GM19452 (cell line): ENCODE data around the gene COL5A1.

Experiments used
- ATAC-seq: cut with Tn5 transposase; IDR thresholded peaks from one replicate; pipeline ENCODE4 v1.9.1; 2021; ENCODE audit not compliant: unreplicated experiment

Gene COL5A1

DNA sequence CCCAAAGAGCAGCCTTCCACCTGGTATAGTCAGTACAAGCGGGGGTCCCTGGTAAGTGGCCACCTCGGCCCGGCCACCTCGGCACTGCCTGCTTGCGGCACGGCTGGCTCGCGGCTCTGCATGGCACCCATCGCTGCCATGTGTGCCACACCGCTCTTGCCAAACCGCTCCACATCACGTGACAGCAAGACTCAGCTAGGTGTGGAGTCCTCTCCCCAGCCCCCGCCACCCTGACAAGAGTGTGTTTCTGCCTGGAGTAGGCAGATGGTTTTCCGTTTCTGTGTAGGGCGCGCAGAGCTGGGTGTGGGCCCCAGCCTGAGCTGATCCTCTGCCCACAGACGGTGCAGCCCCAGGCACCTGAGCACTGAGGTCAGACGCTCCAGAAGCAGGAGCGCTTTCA, 188.5 kb downstream of the COL5A1 start:
- ATAC-seq = no peak

DNA sequence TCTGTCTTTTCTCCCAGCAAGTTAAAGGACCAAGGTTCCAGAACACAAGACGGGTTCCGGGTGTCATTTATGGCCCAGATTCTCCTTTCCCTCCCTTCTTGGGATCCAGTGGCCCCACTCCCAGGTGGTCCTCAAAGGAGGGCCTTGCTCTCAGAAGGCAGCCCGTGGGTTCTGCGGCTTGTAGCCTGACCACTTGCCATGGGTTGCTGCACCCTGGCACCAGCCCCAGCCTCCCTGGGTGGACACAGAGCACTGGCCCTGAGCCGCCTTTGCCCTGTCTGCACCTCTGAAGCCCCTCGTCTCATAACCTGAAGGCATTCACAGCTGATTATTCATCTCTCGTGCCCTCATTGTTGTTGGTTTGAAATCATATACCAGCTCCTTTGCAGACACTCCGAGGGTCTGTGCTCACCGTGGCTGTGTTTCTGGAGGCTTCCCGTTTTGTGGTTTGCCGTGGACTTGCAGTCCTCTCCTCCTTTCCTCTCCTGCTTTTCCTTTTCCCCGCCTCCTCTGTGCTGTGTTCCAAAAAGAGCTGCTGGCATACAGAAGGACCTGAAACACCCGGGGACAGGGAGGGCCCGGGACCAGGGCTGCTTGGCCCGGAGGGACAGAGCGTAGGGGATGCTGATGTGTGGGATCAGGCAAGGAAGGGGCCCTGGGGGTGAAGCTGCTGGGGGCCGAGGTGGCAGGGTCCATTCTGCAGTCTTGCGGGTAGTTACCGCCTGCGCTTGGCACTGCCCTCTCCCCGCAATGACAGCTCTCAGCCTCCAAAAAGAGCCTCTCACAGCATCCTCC, 189.5 kb downstream of the COL5A1 start:
- ATAC-seq = no peak

DNA sequence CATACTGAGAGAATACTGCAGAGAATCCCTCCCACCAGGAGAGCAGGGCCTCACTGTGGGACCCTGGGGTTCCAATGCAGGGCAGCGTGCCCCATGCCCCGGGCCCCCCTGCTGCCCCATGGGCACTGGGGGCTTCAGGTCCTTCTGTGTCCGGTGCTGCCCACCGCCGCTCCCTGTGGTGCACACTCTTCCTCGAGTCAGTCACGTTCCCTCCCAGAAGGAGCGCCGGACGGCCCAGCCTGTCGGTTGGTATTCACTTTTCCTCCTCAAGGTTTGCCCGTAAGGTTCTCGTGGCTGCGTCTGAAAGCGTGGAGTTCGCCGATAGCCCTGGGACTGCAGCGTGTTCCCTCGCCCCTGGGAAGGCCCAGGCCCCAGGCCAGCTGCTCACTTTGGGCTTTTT, 190.9 kb downstream of the COL5A1 start:
- ATAC-seq = no peak

DNA sequence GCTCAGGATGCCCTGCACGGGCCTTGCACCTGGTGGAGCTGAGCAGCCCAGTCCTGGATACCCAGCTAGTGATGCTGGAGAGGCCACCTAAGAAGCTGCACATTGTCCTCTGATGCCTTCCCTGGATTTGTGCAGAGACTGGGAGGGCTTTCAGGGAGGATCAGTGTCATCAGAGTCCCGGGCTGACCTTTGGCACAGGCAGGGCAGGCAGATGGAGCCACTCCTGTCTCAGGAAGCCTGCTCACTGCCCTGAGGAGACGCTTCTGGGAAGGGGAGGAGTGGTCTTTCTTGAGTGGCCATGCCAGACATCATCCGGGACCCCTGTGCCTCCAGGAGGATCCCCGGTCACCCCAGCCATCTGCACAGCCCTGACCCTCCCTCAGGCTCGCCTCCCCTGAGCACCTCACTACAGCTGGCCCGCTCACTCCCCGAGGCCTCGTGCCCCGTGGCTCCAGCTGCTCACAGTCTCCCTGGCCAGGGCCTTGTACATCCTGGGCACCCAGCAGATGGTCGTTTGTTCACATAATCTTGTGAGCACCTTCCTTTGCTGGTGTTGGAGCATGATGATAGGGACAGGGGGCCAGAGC, 191.8 kb downstream of the COL5A1 start:
- no peak for ATAC-seq

DNA sequence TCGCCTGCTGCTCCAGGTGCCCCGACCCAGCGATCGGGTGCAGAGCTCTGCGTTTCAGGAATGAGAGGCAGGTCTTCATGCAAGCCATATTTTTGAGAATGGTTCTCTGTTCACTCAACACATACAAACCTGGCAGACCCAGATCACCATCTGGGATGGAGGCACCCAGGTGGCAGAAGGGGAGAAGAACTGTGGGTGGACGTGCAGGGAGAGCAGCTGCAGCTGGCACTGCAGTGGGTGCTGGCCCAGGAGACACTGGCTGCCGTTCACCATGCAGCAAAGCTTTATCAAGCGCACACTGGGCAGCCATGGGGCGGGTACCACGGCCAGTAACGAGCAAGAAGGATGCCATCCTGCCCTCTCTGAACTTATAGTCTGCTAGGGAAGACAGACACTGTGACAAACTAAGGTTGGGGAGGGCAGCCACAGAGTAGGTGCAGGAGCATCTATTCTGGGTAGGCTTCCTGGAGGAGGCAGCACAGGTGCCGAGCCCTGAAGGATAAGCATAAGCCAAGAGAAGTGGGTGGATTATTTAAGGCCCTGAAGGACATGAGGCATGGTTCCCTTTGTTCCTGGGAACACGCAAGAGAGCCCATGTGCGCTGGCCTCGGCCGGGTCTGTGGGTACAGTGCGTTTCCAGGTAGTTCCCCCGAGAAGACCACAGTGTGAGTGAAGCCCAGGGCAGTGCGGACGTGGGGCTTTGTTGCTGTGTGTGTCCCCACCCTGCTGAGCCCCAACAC, 192.8 kb downstream of the COL5A1 start:
- no peak for ATAC-seq

DNA sequence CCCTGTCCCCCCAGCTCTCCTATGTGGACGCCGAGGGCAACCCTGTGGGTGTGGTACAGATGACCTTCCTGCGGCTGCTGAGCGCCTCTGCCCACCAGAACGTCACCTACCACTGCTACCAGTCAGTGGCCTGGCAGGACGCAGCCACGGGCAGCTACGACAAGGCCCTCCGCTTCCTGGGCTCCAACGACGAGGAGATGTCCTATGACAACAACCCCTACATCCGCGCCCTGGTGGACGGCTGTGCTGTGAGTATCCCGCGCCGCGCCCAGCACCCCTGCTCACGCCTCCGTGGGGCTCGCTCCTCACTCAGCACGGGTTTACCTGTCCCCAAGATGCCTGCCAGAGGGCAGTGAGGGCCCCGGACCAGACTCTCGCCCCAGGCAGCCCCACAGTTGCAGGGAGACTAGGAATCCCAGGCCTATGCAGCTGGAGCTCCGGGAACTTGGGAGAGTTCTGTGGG, 193.4 kb downstream of the COL5A1 start:
- no peak for ATAC-seq

DNA sequence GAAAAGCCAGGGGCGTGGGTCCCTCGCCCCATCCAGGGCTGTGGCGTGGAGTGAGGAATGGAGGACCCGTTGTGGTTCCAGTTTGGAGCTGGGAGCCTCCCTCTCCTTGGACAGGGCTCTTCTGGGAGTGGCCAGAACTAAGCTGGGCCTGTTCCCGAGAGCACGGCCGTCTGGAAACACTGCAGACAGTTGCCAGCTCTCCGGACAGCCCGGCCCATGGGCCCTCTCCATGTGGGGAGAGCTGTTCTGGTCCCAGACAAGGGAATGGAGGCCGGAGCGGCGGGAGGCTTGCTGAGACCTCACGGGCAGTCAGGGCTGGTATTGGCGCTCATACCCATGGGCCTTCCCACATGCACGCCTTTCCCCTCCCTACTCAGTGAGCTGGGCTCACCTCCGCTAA, 193.8 kb downstream of the COL5A1 start:
- no peak for ATAC-seq

DNA sequence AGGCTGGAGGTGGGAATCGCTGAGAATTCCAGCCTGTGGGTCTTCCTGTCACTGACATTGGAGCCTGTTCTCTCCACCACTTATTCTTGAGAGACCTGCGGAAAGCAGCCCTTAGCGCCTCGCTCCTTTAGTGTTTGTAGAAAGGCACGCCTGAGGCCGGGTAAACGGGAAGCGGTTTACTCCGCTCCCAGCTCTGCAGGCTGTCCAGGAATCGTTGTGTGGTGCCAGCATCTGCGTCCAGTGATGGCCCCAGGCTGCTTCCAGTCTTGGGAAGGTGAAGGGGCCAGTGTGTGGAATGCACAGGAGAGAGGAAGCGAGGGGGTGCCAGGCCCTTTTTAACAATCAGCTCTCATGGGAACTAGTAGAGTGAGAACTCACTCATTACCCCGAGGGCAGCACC, 194.4 kb downstream of the COL5A1 start:
- ATAC-seq = no peak

DNA sequence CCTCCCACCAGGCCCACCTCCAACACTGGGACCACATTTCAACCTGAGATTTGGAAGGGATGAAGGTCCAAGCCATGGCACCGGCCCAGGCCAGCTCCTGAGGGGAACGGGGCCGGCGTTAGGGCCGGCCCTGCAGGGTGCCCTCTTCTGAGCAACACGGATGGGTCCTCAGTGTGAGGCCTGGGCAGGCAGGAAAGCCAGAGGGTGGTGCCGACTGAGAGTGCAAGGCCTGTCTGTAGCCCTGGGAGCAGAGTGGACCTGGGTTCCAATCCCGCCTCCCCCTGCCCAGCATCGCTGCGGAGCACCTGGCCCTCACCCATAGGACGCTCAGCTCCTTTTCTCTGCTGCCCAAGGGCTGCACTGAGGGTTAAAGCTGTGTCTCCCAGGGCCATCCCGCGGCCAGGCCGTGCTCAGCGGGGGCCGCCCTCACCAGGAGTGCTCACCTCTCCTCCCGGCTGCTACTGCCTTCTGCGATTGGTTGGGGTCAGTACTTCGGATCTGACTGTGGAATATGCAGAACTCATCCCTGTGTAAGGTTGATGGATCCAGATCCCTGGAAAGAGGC, 194.9 kb downstream of the COL5A1 start:
- ATAC-seq = no peak

DNA sequence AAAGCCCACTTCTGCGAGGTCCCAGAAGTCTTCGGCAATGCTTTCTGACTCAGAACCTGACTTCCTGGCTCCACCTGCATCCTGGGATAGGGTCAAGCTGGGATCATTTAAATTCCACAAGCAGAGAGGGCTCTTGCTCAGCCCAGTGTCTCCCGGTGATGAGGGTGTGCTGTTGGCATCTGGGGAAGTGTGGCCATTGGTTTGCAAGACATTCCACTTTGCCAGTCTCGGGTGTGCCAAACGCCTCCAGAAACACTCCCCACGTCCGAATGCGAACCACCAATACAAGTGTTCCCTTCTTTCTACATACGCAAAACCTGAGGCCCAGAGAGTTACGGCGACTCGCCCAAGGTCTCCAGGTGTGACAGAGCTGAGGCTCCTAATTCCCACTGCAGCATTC, 195.9 kb downstream of the COL5A1 start:
- no peak for ATAC-seq

DNA sequence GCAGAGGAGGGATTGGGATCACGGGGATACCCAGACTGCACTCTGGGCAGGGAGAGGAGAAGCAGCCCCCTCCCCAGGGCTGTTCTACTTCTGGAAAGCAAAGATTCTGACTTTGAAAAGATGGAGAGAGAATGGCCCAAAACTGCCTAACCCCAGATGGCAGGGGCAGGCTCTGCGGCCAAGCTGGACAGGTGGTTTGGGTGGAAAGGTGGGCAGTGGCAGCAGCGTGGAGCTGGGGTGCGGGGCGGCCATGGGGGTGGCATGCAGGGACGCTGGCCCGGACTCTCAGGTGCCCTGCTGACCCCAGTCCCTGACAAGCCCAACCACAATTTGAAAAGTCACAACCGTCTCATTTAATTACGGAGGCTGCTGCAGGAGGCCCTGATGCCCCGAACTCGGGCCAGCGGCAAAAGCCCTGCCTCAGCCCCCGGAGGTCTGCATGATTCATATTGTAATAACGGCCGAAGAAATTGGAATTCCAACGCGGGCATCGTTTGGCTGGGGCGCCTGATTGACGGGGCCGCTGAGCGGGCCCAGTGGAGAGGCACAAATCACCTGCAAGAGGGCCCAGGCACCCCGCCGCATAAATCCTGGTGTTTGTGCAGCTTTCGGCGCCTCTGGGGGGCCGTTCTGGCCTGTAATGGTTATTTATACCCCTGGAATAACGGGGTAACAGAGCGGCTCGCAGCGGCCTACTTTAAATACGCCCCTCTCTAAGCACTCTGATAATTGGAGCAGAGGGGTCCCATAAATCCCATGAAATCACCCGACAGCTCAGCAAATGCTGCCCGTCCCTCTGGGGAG, 197.2 kb downstream of the COL5A1 start:
- no peak for ATAC-seq

DNA sequence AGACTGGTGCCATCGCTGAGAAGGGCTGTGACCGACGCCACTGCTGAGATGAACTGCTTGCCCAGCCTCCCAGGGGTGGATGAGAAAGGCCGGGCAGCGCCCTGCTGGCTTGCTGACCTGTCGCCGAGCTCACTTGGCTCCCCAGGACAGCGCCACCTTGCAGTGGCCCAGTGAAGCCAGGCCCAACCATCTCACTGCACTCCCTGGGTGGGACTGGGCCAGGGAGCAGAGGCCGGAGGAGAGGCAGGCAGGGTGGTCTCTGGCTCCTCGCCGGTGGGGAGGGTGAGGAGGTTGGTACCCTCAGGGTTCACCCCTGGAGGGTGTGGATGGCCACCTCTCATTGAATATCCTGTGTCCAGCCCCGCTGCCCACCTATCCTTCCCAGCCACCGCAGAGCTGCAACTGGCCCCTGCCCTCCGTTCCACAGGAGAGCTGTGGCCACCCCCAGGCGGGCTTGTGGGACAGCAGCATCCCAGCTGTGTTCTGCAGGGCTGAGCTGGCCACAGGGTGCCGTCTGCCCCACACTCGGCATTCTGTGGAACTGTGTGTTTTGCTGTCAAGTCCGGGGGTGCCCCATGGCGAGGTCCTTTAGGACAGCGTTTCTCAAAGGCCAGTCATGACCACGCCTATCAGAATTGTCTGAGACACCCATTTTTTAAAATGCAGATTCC, 198.0 kb downstream of the COL5A1 start:
- ATAC-seq = no peak

DNA sequence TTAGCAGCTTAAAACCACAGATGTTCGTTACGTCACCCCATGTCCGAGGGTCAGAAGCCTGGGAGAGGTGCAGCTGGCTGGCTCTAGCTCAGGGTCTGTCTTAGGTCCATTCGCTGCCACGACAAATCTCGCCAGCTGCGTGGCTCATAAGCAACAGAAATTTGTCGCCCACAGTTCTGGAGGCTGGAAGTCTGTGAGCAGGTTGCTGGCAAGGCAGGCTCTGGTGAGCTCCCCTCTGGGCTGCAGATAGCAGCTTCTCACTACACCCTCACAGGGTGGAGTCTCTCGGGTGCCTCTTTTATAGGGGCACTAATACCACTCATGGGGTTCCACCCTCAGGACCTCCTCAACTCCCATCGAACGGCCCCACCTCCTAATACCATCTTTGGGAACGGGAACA, 198.9 kb downstream of the COL5A1 start:
- ATAC-seq = no peak

DNA sequence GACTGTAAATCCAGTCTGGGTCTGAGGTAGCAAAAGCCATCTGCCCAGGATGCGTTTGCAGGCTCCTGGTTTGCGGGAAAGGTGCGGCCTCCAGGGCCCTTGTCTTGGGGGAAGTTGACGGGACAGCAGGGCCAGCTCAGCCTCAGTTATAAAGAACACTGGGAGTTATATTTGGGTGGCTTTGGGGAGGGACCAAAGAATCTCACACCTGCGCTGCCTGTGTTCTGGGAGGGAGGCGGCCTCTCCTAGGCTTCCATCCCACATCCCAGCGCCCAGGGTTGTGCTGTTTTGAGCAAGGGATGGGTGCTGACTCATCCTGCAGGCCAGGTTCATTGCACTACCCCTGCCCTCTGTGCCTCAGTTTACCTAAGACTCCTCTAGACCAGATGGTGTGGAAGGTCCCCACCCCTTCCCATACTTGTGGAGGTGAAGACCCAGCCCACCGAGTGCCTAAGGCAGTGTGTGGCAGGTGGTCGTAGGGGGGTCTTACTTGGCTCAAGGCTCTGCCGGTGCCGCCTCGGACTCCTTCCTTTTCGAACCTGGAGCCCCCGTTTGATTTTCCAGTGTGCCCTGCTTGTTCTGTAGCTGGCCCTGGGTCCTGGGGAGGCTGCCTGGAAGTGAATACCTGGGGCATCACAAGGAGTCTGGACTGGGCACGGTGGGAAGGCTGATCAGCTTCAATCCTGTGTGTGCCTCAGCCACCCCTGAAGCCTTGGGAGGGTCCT, 199.7 kb downstream of the COL5A1 start:
- no peak for ATAC-seq

DNA sequence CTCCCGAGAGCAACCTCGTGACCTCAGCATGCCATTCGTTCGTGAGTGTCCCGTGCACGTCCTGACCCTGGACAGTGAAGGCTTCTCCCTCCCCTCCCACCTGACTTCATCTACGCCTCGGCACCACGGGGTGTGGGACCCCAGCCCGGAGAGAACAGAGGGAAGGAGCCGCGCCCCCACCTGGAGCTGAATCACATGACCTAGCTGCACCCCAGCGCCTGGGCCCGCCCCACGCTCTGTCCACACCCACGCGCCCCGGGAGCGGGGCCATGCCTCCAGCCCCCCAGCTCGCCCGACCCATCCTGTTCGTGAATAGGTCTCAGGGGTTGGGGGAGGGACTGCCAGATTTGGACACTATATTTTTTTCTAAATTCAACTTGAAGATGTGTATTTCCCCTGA, 200.7 kb downstream of the COL5A1 start:
- no peak for ATAC-seq

DNA sequence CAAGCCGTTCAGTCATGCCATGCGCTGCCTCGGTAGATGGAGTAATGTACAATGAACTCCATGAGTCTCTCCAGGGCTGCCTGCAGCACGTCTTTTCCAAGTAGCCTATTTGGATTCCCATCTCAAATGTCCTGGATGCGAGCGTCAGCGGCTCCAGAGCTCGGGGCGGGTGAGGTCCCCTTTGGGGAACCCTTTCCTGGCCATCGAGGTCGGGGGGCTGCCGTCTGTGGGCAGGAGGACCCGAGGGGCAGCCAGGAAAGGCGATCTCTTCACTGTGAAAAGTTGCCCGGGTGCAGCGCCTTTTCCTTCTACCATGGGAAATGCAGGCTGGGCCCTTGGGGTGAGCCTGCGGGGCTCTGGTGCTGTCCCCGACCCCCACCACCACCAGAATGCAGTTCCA, 202.1 kb downstream of the COL5A1 start:
- ATAC-seq = no peak

DNA sequence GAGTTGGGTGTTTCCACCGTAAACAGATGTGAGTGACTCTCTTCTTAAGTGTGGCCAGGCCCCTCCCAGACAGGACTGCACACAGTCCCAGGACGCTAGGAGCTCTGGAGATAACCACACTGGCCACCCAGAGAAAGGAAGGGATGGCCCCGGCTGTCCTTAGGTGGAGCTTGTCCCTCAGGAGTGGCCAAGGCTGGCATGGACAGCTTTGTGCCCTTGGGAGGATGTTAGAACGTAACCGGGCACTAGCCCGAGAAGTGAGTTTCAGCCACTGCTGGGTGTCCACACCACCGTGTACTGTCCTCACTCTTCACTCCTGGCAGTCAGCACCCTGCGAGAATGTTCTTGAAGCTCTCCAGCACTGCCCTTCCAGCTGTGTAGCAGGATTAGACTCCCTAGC, 203.2 kb downstream of the COL5A1 start:
- ATAC-seq = no peak

DNA sequence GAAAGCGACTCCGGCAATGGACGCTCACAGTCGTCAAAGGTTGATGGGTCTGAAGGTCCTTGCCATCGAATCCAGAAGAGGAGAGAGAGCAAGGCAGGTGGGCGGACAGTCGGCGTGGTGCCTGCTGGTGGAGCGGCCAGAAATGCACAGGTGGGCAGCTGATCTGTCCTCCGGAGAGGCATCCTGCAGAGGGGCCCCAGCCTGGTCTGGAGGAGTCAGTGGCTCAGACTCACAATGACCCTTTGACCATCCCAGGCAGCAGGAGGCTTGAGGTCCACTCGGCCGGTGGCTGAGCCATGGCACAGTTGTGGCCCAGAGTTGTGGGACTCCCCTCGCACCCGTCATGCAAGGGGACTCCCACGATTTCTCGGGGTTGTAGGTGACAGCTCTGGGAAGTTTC, 204.6 kb downstream of the COL5A1 start:
- ATAC-seq = no peak

DNA sequence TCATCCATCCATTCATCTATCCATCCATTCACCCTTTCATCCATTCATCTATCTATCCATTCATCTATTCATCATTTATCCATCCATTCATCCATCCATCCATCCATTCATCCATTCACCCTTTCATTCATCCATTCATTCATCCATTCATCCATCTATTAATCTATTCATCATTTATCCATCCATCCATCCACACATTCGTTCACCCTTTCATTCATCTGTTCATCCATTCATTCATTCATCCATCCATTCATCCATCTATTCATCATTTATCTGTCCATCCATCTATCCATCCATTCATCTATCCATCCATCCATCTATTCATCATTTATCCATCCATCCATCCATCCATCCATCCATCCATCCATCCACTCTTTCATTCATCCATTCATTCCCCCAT, 205.1 kb downstream of the COL5A1 start:
- ATAC-seq = no peak

DNA sequence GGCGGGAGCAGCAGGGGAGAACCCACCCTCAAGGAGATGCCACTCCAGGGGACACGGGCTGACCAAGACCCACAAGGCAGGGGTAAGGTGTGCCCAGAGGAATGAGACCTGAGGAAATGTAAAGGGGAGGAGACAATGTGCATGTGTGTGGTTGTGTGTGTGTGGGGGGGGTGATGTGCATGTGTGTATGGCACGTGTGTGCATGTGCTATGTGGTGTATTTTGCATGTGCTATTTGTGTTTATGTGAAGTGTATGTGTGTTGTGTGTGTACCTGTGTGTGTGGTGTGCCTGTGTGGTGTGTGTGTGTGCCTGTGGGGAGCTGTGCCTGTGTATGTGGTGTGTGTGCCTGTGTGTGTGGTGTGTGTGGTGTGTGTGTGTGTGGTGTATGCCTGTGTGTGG, 205.5 kb downstream of the COL5A1 start:
- ATAC-seq = no peak
